HUDEP-2 (cell line): Measurements from ENCODE around the gene RBP5.

ENCODE experiments used
- DNase-seq, 76 experiments: peaks; one replicate each; lab custom pipeline; 2025; ENCODE audit not compliant: unreplicated experiment in 76 of 76; lab: John Stamatoyannopoulos, UW

Gene RBP5

DNA sequence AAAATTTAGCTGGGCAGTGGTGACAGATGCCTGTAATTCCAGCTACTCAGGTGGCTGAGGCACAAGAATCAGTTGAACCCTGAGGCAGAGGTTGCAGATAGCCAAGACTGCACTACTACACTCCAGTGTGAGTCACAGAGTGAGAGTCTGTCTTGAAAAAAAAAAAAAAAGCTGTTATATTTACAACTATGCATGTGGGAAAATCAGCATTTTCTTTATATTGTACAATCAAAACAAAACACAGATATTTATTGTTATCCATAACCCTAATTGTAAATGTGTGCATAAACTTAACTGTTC lies 48.9 kb downstream of the RBP5 start:
- DNase-seq, result no peak

DNA sequence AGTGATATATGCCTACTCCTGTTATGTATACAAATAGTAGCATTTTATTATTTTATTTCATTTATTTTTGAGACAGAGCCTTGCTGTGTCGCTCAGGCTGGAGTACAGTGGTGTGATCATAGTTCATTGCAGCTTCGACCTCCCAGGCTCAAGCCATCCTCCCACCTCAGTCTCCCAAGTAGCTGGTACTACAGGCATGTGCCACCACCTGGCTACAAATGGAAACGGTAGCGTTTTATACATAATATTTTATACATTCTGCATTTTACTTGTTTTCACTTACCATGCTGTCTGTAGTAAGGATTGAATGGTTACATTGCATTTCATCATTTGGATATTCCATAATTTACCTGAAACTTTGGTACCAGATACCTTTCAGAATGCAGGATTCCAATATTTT lies 50.5 kb downstream of the RBP5 start:
- peak in 1 of 76 experiments; percentile 2 for DNase-seq

DNA sequence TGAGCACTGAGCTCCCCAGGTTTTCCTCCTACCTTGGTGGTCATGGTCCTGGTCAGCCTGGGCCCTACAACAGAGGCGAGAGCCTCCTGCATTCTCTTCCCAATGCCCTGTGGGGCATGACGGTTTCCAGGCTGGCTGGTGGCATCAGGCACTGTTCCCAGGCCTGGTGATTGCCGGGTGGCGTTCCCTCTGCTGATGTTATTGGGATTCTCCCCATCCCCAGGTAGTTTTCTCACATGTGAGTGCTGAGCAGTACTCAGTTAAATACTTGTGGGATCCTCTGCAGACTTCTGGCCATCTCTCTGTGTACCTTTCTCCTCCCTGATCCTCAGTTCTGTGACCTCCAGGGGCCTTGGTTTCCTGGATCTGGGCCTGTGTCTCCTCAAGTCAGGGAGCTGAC lies 52.2 kb downstream of the RBP5 start:
- DNase-seq, result no peak

DNA sequence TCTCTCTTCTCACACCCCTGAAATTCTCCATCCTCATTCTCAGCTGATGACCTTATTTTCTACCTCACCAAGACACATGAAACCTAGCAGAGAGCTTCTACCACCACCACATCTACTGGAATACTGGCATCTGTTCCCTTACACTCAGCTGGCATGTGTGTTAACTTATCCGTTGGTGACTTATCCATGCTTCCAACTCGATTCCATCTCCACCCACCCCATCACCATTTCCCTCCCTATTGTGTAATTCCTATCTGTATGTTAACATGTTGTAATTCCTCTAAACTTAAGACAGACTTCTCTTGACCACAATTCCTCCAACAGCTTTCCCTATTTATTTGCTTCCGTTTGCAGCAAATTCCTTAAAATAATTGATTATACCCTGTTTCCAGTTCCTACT lies 52.8 kb downstream of the RBP5 start:
- no peak for DNase-seq

DNA sequence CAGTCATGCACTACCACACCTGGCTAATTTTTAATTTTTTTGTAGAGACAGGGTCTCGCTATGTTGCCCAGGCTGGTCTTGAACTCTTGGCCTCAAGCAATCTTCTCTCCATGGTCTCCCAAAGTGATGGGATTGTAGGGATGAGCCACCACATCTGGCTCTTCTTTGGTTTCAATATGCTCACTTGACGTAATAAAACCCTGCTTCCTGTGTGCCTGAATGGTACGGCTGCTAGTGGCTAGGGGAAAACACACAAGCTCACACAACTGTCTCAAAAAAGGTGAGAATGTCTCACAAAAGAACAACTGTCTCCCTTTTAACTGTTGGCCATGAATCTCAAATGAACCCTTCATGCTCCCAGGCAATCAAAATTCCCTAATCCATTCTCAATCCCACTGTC lies 53.2 kb downstream of the RBP5 start:
- no peak for DNase-seq

DNA sequence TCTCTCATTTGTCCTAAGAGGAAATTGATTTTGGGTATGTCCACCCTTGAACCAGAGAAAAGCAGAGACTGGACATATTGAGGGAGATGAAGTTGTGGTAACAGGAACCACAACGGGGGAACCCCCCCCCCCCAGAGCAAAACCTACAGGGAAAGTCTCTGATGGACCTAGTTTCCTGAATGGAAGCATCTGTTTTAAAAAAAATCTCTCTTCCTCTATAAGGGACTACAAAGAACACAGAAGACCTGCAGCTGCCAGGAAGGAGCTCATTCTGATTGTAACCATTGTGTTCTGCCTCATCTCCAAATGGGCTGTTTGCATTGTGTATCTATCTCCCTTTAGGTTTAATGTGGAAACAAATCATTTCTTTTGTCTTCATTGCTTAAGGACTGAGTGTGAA lies 54.7 kb downstream of the RBP5 start:
- no peak for DNase-seq
